Right atrium auricular region (tissue), 2 donors: ENCODE measurements around the gene RPH3AL. TPM values are rescaled to one million over a fixed set of nuclear protein-coding genes. Genes with fewer than 3 reads are reported as not detected.
"Not testable (repeated sequence)": the region's sequence is repeated elsewhere in the genome, so short reads cannot be mapped to it uniquely, and the experiment has no call there.

ENCODE experiments used
- DNase-seq: peaks from one replicate; pipeline ENCODE4 v3.0.0-alpha.2; 2019; ENCODE audit warnings: low spot score
- H3K27ac ChIP-seq, 2 donors: fragments of 200-600 bp; sonication (generic); 1 replicate in 1 of 2; 2 replicates in 1 of 2; pipeline ENCODE4 v1.5.1; 2016 to 2019
- H3K27me3 ChIP-seq, 2 donors: fragments of 200-600 bp; sonication (generic); one replicate each; pipeline versions ENCODE4 v1.5.1 to v1.6.0; 2017 to 2019
- H3K36me3 ChIP-seq: fragments of 200-600 bp; sonication (generic); one replicate; pipeline ENCODE4 v1.5.1; 2016
- H3K4me1 ChIP-seq, 2 donors: fragments of 200-600 bp; sonication (generic); one replicate each; pipeline versions ENCODE4 v1.5.1 to v1.6.0; 2017 to 2019
- H3K4me3 ChIP-seq, 2 donors: fragments of 200-600 bp; sonication (generic); 1 replicate in 1 of 2; 2 replicates in 1 of 2; pipeline ENCODE4 v1.5.1; 2017 to 2019; ENCODE audit warnings: mild to moderate bottlenecking in 1 of 2, moderate library complexity in 1 of 2
- H3K9me3 ChIP-seq, 2 donors: fragments of 200-600 bp; sonication (generic); one replicate each; pipeline ENCODE4 v1.5.1; 2019
- CTCF ChIP-seq, 2 donors: fragments of 200-600 bp; sonication (generic); IDR thresholded peaks; one replicate each; pipeline ENCODE4 v1.5.1; 2019; ENCODE audit warnings: antibody characterized with exemption in 2 of 2
- total RNA-seq, 2 donors: library from RNA; depleted of rRNA; stranded (reverse); fragments of >200 nt; gene quantifications; one replicate each; pipeline ENCODE4 v1.1.0, GENCODE V29; 2016

RPH3AL gene
- total RNA-seq, 2 donors from 2014 or later, result 7.2 to 13.1 TPM

- Histone ChIP-seq H3K4me1 (peaks cover 0 to 22% of the 10 kb centered on the region in 2 donors), H3K27ac (peak overlapping the region in 1 of 2 donors; percentile 11), H3K9me3 (no peaks in the 10 kb centered on the region), H3K27me3 (no peaks in the 10 kb centered on the region), H3K36me3 (no peaks in the 10 kb centered on the region), H3K4me3 (no peak overlapping the region)
- DNase-seq, result no peak
- no peak for TF ChIP-seq CTCF (IDR thresholded peaks at IDR 0.05)
These were observed 123.5 kb downstream of the RPH3AL start for GRCh38 chr17:228951-229708.

- H3K36me3 ChIP-seq, result no peaks in the 10 kb centered on the region
- no peak for DNase-seq
- no peak for TF ChIP-seq CTCF (IDR thresholded peaks at IDR 0.05)
- no peaks in the 10 kb centered on the region for H3K9me3 ChIP-seq
- no peak overlapping the region for H3K27ac ChIP-seq
- H3K4me1 ChIP-seq, result peaks cover 0 to 18% of the 10 kb centered on the region in 2 donors
- no peak overlapping the region for H3K4me3 ChIP-seq
- no peaks in the 10 kb centered on the region for H3K27me3 ChIP-seq
These were observed 124.5 kb downstream of the RPH3AL start for GRCh38 chr17:227946-228615.

GRCh38 chr17:227078-227945 is 125.3 kb downstream of the RPH3AL start:
- Histone ChIP-seq H3K27ac (no peak overlapping the region), H3K4me3 (no peak overlapping the region), H3K36me3 (no peaks in the 10 kb centered on the region), H3K4me1 (peaks cover 0 to 18% of the 10 kb centered on the region in 2 donors), H3K9me3 (no peaks in the 10 kb centered on the region), H3K27me3 (no peaks in the 10 kb centered on the region)
- no peak for TF ChIP-seq CTCF (IDR thresholded peaks at IDR 0.05)
- DNase-seq, result no peak

GRCh38 chr17:226108-227077 is 126.2 kb downstream of the RPH3AL start:
- Histone ChIP-seq H3K4me3 (no peak overlapping the region), H3K9me3 (no peaks in the 10 kb centered on the region), H3K4me1 (peaks cover 0 to 18% of the 10 kb centered on the region in 2 donors), H3K27ac (no peak overlapping the region), H3K36me3 (no peaks in the 10 kb centered on the region), H3K27me3 (no peaks in the 10 kb centered on the region)
- TF ChIP-seq CTCF (IDR thresholded peaks at IDR 0.05), result no peak
- no peak for DNase-seq

- H3K9me3 ChIP-seq, result no peaks in the 10 kb centered on the region
- no peaks in the 10 kb centered on the region for H3K27me3 ChIP-seq
- TF ChIP-seq CTCF (IDR thresholded peaks at IDR 0.05), result no peak
- H3K36me3 ChIP-seq, result no peaks in the 10 kb centered on the region
- no peak overlapping the region for H3K4me3 ChIP-seq
- H3K27ac ChIP-seq, result no peak overlapping the region
- peaks cover 0 to 18% of the 10 kb centered on the region in 2 donors for H3K4me1 ChIP-seq
- DNase-seq, result no peak
These were observed 127.1 kb downstream of the RPH3AL start for GRCh38 chr17:225551-225950.

GRCh38 chr17:224576-224975 is 128.0 kb downstream of the RPH3AL start:
- not testable (repeated sequence) for DNase-seq, H3K36me3 ChIP-seq, H3K27ac ChIP-seq

More at GRCh38 chr17:224576-224975, 128.0 kb downstream of the RPH3AL start:
- peaks cover 0 to 15% of the 10 kb centered on the region in 2 donors for H3K4me1 ChIP-seq
- H3K27me3 ChIP-seq, H3K4me3 ChIP-seq, H3K9me3 ChIP-seq: not testable (repeated sequence)
